ENCODE data around the gene TNFSF15.

- TF ChIP-seq SMC3 (IDR thresholded peaks at IDR 0.05; ENCODE audit: low read depth, low read length), result no peak
- no peak for TF ChIP-seq CTCF (conservative IDR thresholded peaks at IDR 0.05; ENCODE audit: low read depth, low read length)
- no peak for TF ChIP-seq POLR2A (IDR thresholded peaks at IDR 0.05; ENCODE audit: low read depth, low read length)
- 0 out of 2 replicates have a peak, but pooled peaks have one; percentile 6 for TF ChIP-seq MAFK (IDR thresholded peaks at IDR 0.05; ENCODE audit: low read depth, low read length)
- no peak for TF ChIP-seq MXI1 (IDR thresholded peaks at IDR 0.05; ENCODE audit: borderline replicate concordance, low read depth, low read length)
- no peak for TF ChIP-seq RAD21 (IDR thresholded peaks at IDR 0.05; ENCODE audit: low read length)
- no peak for TF ChIP-seq RFX5 (IDR thresholded peaks at IDR 0.05; ENCODE audit: low read depth, low read length)
- peak; percentile 11; the same call in 1 of the 2 replicates for TF ChIP-seq FOS (IDR thresholded peaks at IDR 0.05; ENCODE audit: low read depth, low read length)
- peak; percentile 46 for TF ChIP-seq RCOR1 (IDR thresholded peaks at IDR 0.05; ENCODE audit: insufficient replicate concordance, low read length)
- TF ChIP-seq MAZ (IDR thresholded peaks at IDR 0.05; ENCODE audit: borderline replicate concordance, low read depth, low read length), result no peak
- no peak for TF ChIP-seq USF2 (IDR thresholded peaks at IDR 0.05; ENCODE audit: low read depth, low read length)
- TF ChIP-seq CHD1 (IDR thresholded peaks at IDR 0.05; ENCODE audit: low read depth, low read length), result no peak
- 0 out of 2 replicates have a peak, but pooled peaks have one; percentile 42 for TF ChIP-seq BHLHE40 (IDR thresholded peaks at IDR 0.05; ENCODE audit: low read depth, low read length)
- no peak; the same call in 1 of the 2 replicates for TF ChIP-seq NFE2L2 (IDR thresholded peaks at IDR 0.05; ENCODE audit: low read depth, low read length)
Measured at GRCh38 chr9:114804505-114804904, 1.3 kb downstream of the TNFSF15 start.

Data from IMR-90 (cell line).